ENCODE measurements around the gene AVP. TPM values are rescaled to one million over a fixed set of nuclear protein-coding genes. Genes with fewer than 3 reads are reported as not detected.

AVP gene
- total RNA-seq, 1 experiment from 2014 or later = not detected

DNA sequence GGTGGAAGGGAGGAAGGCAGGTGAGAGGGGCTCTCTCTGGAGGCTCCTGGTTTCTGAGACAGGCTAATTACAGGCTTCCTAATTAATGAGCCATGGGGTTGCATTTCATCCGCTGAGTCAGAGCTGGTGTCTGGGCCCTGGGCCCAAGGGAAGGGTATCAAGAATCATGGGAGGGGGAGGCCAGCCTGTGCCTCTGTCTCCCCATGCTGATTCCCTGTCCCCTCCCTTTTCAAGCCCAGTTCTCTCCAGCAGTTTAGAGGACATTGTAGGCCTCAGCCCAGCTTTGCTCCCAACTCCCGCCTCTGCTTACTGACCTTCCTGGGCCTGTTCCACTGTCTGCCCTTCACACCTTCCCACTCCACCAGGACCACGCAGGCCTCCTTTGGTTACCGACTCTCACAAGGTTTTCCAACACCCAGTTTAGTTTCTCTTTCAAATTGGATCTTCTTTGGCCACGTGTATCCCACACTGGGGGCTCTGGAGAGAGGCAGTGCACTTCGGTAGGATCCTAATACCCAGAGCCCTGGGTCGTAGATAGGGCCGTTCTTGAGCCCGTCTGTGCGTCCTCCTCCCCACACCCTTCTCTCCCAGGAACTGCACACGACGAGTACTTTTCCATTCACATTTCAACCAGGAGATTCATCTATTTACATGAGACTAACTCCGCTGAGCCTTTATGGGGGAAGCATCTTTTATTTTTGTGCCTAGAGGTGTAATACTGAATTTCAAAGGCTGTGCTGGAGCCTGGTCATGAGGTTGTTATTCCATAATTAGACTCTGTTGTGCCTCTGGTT lies 18.2 kb upstream of the AVP start:
- no peaks in the 10 kb centered on the region for H3K9me3 ChIP-seq (ENCODE audit: control insufficient read depth, insufficient read depth, low read depth, low read length)
- ChIA-PET CTCF (no interaction called here), POLR2A (interaction anchor here (0.6 to 1.0 kb wide), 2 partner anchors 10 to 27 kb away, joined by 3 read pairs; no protein-coding TSS in a partner anchor)
- no peak overlapping the region for H3K4me3 ChIP-seq (ENCODE audit: low read depth in 2 of 2, low read length in 2 of 2)
- intact Hi-C loops (cut with micrococcal nuclease; ENCODE audit: unreplicated experiment) (no loop called here), in situ Hi-C loops (cut with HindIII; ENCODE audit: low pct_unique_long_range_greater_than_20kb, low sequenced_read_pairs) (no loop called here)
- H3K27me3 ChIP-seq (ENCODE audit: control insufficient read depth, insufficient read depth, low read length) = no peaks in the 10 kb centered on the region
- no peaks in the 10 kb centered on the region for H3K36me3 ChIP-seq (ENCODE audit: control insufficient read depth, insufficient read depth, low read length)
- ATAC-seq (peak; percentile 47; the same call in 1 of the 2 replicates), DNase-seq (ENCODE audit: low read depth, low spot score) (no peak)
- no peaks in the 10 kb centered on the region; the same call in 1 of the 2 replicates for H3K4me1 ChIP-seq (ENCODE audit: control insufficient read depth, insufficient read depth, low read length)
- BruUV-seq (replicated peaks) = no TSS peak
- peak overlapping the region; percentile 12; the same call in 1 of the 2 replicates for H3K27ac ChIP-seq (ENCODE audit: low read length)
- no peak for TF ChIP-seq POLR2AphosphoS5 (IDR thresholded peaks at IDR 0.05; ENCODE audit: low read depth, low read length)
- TF ChIP-seq, protein P1, sequence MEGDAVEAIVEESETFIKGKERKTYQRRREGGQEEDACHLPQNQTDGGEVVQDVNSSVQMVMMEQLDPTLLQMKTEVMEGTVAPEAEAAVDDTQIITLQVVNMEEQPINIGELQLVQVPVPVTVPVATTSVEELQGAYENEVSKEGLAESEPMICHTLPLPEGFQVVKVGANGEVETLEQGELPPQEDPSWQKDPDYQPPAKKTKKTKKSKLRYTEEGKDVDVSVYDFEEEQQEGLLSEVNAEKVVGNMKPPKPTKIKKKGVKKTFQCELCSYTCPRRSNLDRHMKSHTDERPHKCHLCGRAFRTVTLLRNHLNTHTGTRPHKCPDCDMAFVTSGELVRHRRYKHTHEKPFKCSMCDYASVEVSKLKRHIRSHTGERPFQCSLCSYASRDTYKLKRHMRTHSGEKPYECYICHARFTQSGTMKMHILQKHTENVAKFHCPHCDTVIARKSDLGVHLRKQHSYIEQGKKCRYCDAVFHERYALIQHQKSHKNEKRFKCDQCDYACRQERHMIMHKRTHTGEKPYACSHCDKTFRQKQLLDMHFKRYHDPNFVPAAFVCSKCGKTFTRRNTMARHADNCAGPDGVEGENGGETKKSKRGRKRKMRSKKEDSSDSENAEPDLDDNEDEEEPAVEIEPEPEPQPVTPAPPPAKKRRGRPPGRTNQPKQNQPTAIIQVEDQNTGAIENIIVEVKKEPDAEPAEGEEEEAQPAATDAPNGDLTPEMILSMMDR (IDR thresholded peaks at IDR 0.05) = no peak
- no peak for TF ChIP-seq TCF7L2 (IDR thresholded peaks at IDR 0.05; ENCODE audit: low read depth, low read length)
- TF ChIP-seq, protein P2, sequence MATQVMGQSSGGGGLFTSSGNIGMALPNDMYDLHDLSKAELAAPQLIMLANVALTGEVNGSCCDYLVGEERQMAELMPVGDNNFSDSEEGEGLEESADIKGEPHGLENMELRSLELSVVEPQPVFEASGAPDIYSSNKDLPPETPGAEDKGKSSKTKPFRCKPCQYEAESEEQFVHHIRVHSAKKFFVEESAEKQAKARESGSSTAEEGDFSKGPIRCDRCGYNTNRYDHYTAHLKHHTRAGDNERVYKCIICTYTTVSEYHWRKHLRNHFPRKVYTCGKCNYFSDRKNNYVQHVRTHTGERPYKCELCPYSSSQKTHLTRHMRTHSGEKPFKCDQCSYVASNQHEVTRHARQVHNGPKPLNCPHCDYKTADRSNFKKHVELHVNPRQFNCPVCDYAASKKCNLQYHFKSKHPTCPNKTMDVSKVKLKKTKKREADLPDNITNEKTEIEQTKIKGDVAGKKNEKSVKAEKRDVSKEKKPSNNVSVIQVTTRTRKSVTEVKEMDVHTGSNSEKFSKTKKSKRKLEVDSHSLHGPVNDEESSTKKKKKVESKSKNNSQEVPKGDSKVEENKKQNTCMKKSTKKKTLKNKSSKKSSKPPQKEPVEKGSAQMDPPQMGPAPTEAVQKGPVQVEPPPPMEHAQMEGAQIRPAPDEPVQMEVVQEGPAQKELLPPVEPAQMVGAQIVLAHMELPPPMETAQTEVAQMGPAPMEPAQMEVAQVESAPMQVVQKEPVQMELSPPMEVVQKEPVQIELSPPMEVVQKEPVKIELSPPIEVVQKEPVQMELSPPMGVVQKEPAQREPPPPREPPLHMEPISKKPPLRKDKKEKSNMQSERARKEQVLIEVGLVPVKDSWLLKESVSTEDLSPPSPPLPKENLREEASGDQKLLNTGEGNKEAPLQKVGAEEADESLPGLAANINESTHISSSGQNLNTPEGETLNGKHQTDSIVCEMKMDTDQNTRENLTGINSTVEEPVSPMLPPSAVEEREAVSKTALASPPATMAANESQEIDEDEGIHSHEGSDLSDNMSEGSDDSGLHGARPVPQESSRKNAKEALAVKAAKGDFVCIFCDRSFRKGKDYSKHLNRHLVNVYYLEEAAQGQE (IDR thresholded peaks at IDR 0.05; ENCODE audit: insufficient read depth in 1 of 2, low read depth in 2 of 2, low read length in 1 of 2) = no peak
- no peak for TF ChIP-seq SIN3A (IDR thresholded peaks at IDR 0.05; ENCODE audit: borderline replicate concordance, insufficient read depth, low read depth, low read length)

DNA sequence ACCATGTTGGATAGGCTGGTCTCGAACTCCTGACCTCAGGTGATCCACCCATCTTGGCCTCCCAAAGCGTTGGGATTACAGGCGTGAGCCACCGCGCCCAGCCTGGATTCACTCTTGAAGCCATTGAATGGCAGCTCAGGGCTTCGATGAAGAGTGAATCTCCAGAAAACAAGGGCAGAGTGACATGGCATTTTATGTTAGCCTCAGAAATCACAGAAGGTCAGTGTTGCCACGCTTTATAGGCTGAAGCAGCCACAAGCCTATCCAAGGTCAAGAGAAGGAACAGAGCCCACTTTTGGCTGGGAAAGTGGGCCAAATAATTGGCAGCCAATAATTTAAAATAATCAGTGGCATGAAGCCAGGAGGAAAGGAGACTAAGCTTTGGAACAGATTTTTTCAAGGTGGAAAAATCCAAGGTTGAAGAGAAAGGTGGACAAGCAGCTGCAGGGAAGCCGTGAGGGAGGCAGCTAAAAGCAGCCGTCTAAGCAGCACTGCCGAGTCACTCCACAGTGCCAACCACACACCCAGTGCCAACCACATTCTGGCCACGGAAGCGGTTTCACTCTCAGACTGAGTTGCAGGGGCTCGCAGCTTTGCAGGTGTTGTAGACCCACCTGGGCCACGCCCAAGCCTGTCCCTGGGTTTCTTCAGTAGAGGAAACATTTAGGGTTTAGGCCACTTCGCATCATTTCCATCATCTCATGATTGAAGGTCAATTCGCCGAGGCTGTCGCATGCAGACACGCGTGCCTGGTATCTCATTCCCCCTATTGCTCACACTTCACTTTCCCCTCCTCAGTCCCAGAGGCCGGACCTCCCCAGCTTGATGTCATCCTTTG lies 17.4 kb upstream of the AVP start:
- Histone ChIP-seq H3K4me1 (ENCODE audit: control insufficient read depth, insufficient read depth, low read length) (no peaks in the 10 kb centered on the region; the same call in 1 of the 2 replicates), H3K9me3 (ENCODE audit: control insufficient read depth, insufficient read depth, low read depth, low read length) (no peaks in the 10 kb centered on the region), H3K27me3 (ENCODE audit: control insufficient read depth, insufficient read depth, low read length) (no peaks in the 10 kb centered on the region), H3K36me3 (ENCODE audit: control insufficient read depth, insufficient read depth, low read length) (no peaks in the 10 kb centered on the region), H3K27ac (ENCODE audit: low read length) (no peak overlapping the region), H3K4me3 (ENCODE audit: low read depth in 2 of 2, low read length in 2 of 2) (no peak overlapping the region)
- intact Hi-C loops (cut with micrococcal nuclease; ENCODE audit: unreplicated experiment) = no loop called here
- no TSS peak for BruUV-seq (replicated peaks)
- in situ Hi-C loops (cut with HindIII; ENCODE audit: low pct_unique_long_range_greater_than_20kb, low sequenced_read_pairs) = no loop called here
- TF ChIP-seq TCF7L2 (IDR thresholded peaks at IDR 0.05; ENCODE audit: low read depth, low read length) (no peak), SIN3A (IDR thresholded peaks at IDR 0.05; ENCODE audit: borderline replicate concordance, insufficient read depth, low read depth, low read length) (no peak), POLR2AphosphoS5 (IDR thresholded peaks at IDR 0.05; ENCODE audit: low read depth, low read length) (no peak)
- TF ChIP-seq, protein P1 (IDR thresholded peaks at IDR 0.05) = no peak
- TF ChIP-seq, protein P2 (IDR thresholded peaks at IDR 0.05; ENCODE audit: insufficient read depth in 1 of 2, low read depth in 2 of 2, low read length in 1 of 2) = no peak
- POLR2A ChIA-PET = interaction anchor here (0.6 to 1.0 kb wide), 3 partner anchors 10 to 364 kb away, joined by 3 to 9 read pairs (median 3); no protein-coding TSS in a partner anchor
- no peak; the same call in 1 of the 2 replicates for ATAC-seq
- no peak for DNase-seq (ENCODE audit: low read depth, low spot score)
- CTCF ChIA-PET = interaction anchor here (0.7 kb wide), 1 partner anchor 228 kb away, joined by 5 read pairs; no protein-coding TSS in a partner anchor
